NB4 (cell line): ENCODE measurements around the gene SEPHS1.

Experiments
- DNase-seq: peaks from one replicate; pipeline ENCODE4 v3.0.0; 2010; ENCODE audit warnings: low read depth
- H3K4me3 ChIP-seq: one replicate; pipeline ENCODE4 v1.5.1; 2011; ENCODE audit warnings: mild to moderate bottlenecking, low read depth, low read length, moderate library complexity
- CTCF ChIP-seq: IDR thresholded peaks from one replicate; pipeline ENCODE4 v1.5.1; 2012; ENCODE audit warnings: low read depth, low read length
- MAX ChIP-seq: IDR thresholded peaks from 2 replicates; pipeline ENCODE4 v1.6.1; 2011; ENCODE audit warnings: low read depth, low read length
- MYC ChIP-seq: IDR thresholded peaks from 2 replicates; pipeline ENCODE4 v1.6.1; 2011; ENCODE audit warnings: low read depth, low read length
- POLR2A ChIP-seq: IDR thresholded peaks from 2 replicates; pipeline ENCODE4 v1.6.1; 2011; ENCODE audit warnings: mild to moderate bottlenecking; ENCODE audit not compliant: insufficient read length; ENCODE audit errors: extremely low read depth

The SEPHS1 gene

GRCh38 chr10:13347500-13348156, 465 bp downstream of the SEPHS1 start:
- no peak for TF ChIP-seq MYC
- no peak for TF ChIP-seq CTCF
- no peak for TF ChIP-seq POLR2A
- no peak for TF ChIP-seq MAX
- DNase-seq = peak; percentile 79
- no peak overlapping the region for H3K4me3 ChIP-seq

GRCh38 chr10:13347043-13347499, 1.0 kb downstream of the SEPHS1 start:
- peak overlapping the region; percentile 78 for H3K4me3 ChIP-seq
- TF ChIP-seq MYC (no peak), CTCF (no peak), POLR2A (no peak)
- peak; percentile 25 for DNase-seq

- H3K4me3 ChIP-seq = peak overlapping the region; percentile 78
- TF ChIP-seq MYC (no peak), CTCF (no peak), MAX (no peak), POLR2A (no peak)
- no peak for DNase-seq
Observed at GRCh38 chr10:13346283-13347042, 1.6 kb downstream of the SEPHS1 start.

- no peak for DNase-seq
- TF ChIP-seq POLR2A (no peak), CTCF (no peak), MAX (no peak), MYC (no peak)
- H3K4me3 ChIP-seq = no peak overlapping the region
Observed at GRCh38 chr10:13340626-13341376, 7.3 kb downstream of the SEPHS1 start.

GRCh38 chr10:13340068-13340467, 8.0 kb downstream of the SEPHS1 start:
- DNase-seq = no peak
- H3K4me3 ChIP-seq = no peak overlapping the region
- no peak for TF ChIP-seq MAX
- no peak for TF ChIP-seq MYC
- TF ChIP-seq POLR2A = no peak
- no peak for TF ChIP-seq CTCF
